GM12801 (cell line): ENCODE measurements around the gene MAPK6.

ENCODE experiments used
- TF ChIP-seq, protein P1 (sequence below): IDR thresholded peaks from one replicate; pipeline ENCODE4 v1.5.1; 2011; ENCODE audit warnings: control low read depth; ENCODE audit not compliant: insufficient read length; ENCODE audit errors: extremely low read depth

MAPK6 gene

DNA sequence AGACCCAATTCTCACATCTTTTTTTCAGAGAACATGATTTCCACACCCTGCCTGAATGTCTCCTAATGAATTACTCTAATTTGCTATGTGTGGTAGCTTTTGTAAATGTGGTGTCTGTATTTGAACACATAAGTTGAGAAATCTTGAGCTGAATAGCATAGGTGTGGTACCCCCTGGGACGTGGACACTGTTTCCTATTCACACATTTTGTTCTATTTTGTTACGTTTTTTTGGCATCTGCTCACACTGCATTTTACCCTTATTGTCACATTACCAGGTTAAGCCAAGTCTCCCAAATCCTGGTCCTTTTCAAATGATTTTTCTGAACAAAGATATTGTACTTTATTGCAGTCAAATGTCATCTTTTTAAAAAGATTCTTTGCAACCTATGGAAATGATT lies 6.8 kb upstream of the MAPK6 start:
- TF ChIP-seq, protein P1, sequence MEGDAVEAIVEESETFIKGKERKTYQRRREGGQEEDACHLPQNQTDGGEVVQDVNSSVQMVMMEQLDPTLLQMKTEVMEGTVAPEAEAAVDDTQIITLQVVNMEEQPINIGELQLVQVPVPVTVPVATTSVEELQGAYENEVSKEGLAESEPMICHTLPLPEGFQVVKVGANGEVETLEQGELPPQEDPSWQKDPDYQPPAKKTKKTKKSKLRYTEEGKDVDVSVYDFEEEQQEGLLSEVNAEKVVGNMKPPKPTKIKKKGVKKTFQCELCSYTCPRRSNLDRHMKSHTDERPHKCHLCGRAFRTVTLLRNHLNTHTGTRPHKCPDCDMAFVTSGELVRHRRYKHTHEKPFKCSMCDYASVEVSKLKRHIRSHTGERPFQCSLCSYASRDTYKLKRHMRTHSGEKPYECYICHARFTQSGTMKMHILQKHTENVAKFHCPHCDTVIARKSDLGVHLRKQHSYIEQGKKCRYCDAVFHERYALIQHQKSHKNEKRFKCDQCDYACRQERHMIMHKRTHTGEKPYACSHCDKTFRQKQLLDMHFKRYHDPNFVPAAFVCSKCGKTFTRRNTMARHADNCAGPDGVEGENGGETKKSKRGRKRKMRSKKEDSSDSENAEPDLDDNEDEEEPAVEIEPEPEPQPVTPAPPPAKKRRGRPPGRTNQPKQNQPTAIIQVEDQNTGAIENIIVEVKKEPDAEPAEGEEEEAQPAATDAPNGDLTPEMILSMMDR, result no peak

DNA sequence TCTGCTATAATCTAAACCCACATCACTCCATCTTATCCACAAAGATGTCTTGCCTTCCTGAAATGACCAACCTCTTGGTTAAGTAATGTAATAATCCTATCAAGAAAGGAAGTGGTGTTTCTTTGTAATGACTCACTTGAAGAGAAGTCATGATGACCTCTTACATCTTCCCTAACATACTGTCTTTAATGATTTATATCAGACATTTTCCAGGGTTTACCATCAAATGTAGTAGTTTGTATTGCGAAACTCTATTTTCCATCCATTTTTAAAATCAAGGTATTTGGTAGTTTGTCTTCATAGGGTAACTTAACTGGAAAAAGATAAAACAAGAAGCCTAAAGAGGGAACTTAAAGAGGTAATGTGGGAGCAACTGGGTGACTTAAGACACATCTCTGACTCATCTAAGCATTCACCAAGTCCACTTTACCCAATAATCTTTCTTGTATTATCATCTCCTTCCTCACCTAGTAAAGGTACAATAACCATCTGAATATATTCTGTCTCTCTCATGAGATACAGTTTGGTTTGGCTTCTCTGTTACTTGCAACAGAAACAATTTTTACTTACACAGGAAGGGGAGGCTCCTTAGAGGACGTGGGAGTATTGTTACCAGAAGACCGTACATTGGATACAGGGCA lies 5.7 kb upstream of the MAPK6 start:
- TF ChIP-seq, protein P1, result no peak

DNA sequence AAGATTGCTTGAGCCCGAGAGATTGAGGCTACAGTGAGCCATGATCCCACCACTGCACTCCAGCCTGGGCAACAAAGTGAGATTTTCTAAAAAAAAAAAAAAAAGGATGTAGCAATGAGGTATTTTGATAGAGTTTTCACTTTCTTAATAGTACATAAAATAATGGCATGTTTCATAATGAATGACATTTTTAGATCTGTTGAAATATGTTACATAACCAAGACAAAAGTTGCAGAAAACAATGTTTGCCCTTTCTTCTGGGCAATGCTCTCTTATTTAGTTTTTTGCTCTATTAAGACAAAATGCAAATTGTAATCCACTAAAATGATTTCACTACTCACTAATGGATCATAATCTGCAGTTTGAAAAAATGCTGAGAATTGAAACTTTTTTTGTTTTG lies 4.4 kb upstream of the MAPK6 start:
- TF ChIP-seq, protein P1, result no peak

DNA sequence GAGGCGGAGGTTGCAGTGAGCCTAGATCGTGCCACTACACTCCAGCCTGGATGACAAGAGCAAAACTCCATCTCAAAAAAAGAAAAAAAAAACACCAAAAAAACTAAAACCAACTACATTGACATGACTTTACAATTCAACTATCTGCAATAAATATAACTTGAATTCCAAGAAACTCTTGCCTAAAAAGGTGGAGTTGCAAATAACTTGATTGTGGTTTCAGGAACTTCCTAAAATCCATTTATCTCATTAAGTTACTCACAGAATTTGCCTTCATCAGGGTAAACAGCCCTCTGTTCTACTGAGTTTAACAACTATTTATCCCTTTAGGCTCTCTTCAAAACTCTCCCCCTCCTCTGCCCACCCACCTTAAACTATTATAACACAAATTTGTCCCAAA lies 2.7 kb upstream of the MAPK6 start:
- TF ChIP-seq, protein P1, result no peak

DNA sequence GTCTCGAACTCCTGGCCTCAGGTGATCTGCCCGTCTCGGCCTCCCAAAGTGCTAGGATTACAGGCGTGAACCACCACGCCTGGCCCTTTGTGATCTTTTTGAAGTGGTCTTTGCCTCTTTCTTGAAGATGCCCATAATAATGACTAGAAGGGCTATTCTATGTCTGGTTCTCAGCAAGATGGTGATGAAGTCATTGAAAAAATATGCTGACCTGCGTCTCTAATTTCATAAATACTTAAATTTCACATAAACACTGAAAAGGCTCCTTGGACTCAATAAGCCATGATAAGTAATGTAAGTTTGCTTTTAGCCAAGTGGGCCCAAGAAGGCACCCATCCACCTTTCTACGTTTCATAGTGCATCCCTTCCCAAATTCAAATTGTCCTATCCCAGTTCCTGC lies 775 bp upstream of the MAPK6 start:
- TF ChIP-seq, protein P1, result no peak

DNA sequence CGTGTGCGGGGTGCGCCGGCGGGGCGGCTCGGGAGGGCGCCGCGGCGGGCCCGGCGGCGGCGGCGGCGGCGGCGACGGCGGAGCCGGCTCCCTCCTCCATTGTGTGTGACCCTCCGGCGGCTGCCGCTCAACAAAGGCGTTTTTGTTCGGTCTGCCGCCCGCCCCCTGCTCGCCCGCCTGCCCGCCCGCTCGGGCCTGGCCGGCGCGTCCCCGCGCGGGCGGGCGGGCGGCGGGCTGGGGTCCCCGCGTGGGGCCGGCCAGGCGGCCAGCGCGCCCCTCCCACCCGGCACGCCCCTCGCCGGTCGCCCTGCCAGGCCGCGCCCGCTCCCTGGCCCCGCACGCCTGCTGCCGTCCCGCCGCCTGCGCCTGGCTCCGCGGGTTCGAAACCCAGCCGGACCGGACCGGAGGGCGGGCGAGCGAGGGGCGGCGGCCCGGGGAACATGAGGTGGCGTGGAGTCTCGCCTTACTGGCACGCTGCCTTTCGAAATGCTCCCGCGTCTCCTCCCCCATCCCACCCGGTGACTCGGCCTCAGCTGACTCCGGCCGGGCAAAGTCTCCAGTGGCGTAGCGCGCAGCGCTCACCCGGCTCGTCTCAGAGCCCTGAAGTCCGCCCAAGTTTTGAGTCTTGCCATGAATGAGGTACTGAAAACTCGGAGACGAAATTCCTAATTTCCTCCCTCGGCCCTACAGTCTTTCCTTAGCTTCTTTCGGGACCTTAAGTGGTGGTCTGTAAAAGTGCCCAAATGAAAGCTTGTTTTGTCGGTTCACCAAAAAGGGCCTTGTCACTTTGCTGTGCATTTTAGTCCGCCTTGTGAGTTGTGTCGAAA lies 588 bp downstream of the MAPK6 start:
- TF ChIP-seq, protein P1, result no peak

DNA sequence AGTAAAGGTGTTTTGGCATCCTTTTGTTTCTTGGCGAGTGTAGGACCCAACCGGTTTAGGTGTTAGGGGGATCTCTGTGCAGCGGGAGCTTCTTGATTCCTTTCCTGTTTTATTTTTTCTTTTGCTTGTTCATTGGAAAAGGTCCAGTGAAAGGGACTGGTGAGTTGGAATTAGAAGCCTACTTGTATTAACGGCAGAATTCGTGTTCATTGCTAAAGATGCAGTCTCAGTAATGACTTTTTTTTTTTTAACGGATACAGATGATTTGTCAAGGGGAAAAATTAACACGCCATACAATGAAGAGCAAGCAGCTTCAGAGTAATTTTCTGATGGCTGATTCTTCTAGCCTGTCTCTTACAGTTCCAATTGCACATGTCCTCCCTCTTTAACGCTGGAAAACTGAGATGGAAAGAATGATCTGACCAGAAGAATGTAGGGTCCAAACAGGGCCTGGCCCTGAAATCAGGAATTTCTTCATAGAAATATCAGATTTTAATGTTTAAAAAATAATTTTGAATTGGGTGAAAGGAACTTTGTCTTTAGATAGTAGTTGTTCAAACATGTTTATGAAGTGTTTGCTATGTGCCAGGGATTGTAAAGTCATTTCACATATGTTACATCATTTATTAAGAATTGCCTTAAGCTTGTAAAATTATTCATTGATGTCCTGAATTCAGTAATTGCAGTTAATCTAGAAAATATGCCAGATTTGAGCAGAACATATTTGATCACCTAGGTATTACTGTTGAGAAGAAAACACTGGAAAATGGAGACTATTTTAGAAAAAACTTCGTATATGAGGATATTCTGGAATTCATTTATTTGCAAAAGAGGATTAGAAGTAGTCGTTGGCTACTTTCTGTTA lies 1.4 kb downstream of the MAPK6 start:
- TF ChIP-seq, protein P1, result no peak
